Inferior parietal cortex (tissue), 1 donor: ENCODE measurements around the gene DHX34.
A peak's percentile ranks its signal among the peaks of the same experiment; 100 is the strongest.
"Not testable (repeated sequence)": the region's sequence is repeated elsewhere in the genome, so short reads cannot be mapped to it uniquely, and the experiment has no call there.

Experiments used
- DNase-seq: peaks from one replicate; pipeline ENCODE4 v3.0.0-alpha.2; 2016; ENCODE audit errors: extremely low spot score

The DHX34 gene

GRCh38 chr19:47370045-47370611, 21.0 kb downstream of the DHX34 start:
- no peak for DNase-seq

- DNase-seq: no peak
Measured at GRCh38 chr19:47371261-47371660, 22.1 kb downstream of the DHX34 start.

GRCh38 chr19:47372603-47373002, 23.5 kb downstream of the DHX34 start:
- DNase-seq: no peak

GRCh38 chr19:47373246-47374240, 24.4 kb downstream of the DHX34 start:
- DNase-seq: no peak

GRCh38 chr19:47374876-47375693, 26.0 kb downstream of the DHX34 start:
- DNase-seq: no peak

- no peak for DNase-seq
Measured at GRCh38 chr19:47375694-47376588, 26.8 kb downstream of the DHX34 start.

GRCh38 chr19:47376589-47377144, 27.6 kb downstream of the DHX34 start:
- DNase-seq: no peak

- DNase-seq: no peak
Measured at GRCh38 chr19:47377208-47377701, 28.1 kb downstream of the DHX34 start.

GRCh38 chr19:47377801-47378200, 28.7 kb downstream of the DHX34 start:
- no peak for DNase-seq

GRCh38 chr19:47378246-47378645, 29.1 kb downstream of the DHX34 start:
- DNase-seq: no peak

- DNase-seq: peak; percentile 49
Measured at GRCh38 chr19:47379381-47379938, 30.3 kb downstream of the DHX34 start.

- DNase-seq: no peak
Measured at GRCh38 chr19:47380559-47380958, 31.4 kb downstream of the DHX34 start.

GRCh38 chr19:47381121-47381520, 32.0 kb downstream of the DHX34 start:
- no peak for DNase-seq

- DNase-seq: no peak
Measured at GRCh38 chr19:47381653-47382279, 32.7 kb downstream of the DHX34 start.

- DNase-seq: not testable (repeated sequence)
Measured at GRCh38 chr19:47383890-47384289, 34.8 kb downstream of the DHX34 start.

GRCh38 chr19:47384533-47384932, 35.4 kb downstream of the DHX34 start:
- not testable (repeated sequence) for DNase-seq

GRCh38 chr19:47386582-47386981, 37.5 kb downstream of the DHX34 start:
- DNase-seq: not testable (repeated sequence)

GRCh38 chr19:47387623-47388022, 38.5 kb downstream of the DHX34 start:
- DNase-seq: not testable (repeated sequence)

GRCh38 chr19:47388721-47389120, 39.6 kb downstream of the DHX34 start:
- DNase-seq: not testable (repeated sequence)

GRCh38 chr19:47389150-47389556, 40.0 kb downstream of the DHX34 start:
- no peak for DNase-seq
